Endothelial cell of umbilical vein (primary cell): ENCODE results near the gene TTC3.

Experiments
- CTCF ChIP-seq, 2 donors: IDR thresholded peaks; 1 replicate in 1 of 2; 2 replicates in 1 of 2; pipeline ENCODE4 v1.5.1; 2011; ENCODE audit warnings: low read length in 2 of 2, mild to moderate bottlenecking in 2 of 2, moderate library complexity in 2 of 2, control low read depth in 1 of 2, inconsistent platforms in 1 of 2, low read depth in 1 of 2; ENCODE audit not compliant: insufficient read depth in 1 of 2; ENCODE audit errors: extremely low read depth in 1 of 2
- EZH2 ChIP-seq: IDR thresholded peaks from 2 replicates; pipeline ENCODE4 v1.6.1; 2012; ENCODE audit warnings: borderline replicate concordance, low read depth, mild to moderate bottlenecking, moderate library complexity, low read length, inconsistent platforms; ENCODE audit not compliant: severe bottlenecking
- JUN ChIP-seq: IDR thresholded peaks from 2 replicates; pipeline ENCODE4 v1.6.1; 2011; ENCODE audit warnings: borderline replicate concordance, low read depth; ENCODE audit not compliant: insufficient read length, insufficient read depth
- MYC ChIP-seq: IDR thresholded peaks from one replicate; pipeline ENCODE4 v1.6.1; 2011; ENCODE audit warnings: mild to moderate bottlenecking, low read depth, low read length
- POLR2A ChIP-seq: IDR thresholded peaks from 2 replicates; pipeline ENCODE4 v1.6.1; 2012; ENCODE audit warnings: low read depth, mild to moderate bottlenecking, control low read depth, low read length
- POLR2AphosphoS5 ChIP-seq: IDR thresholded peaks from 2 replicates; pipeline ENCODE4 v1.6.1; 2012; ENCODE audit warnings: low read depth, mild to moderate bottlenecking, control low read depth, low read length, moderate library complexity; ENCODE audit not compliant: insufficient read depth
- TF ChIP-seq, protein P1 (sequence below): IDR thresholded peaks from 2 replicates; pipeline ENCODE4 v1.6.1; 2011; ENCODE audit not compliant: insufficient read depth, insufficient read length

DNA sequence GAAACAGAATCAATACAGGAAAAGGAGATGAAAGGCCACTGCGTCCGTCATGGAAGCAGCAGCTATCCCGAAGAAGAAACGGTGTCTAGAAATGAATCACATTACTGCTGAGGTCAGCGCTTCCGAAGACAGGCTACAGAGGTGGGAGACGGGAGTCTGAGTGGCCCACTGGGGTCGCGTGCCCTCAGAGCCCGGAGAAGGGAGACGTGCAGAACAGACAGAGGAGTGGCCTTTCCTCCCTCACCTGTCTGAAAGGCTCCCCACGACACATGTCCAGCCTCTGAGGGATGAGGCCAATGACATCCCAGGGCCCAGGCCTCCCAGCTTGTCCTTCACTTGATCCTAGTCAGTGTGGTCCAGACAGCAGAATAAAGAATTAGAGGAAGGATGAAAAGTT, 158.2 kb downstream of the TTC3 start:
- TF ChIP-seq, protein P1, sequence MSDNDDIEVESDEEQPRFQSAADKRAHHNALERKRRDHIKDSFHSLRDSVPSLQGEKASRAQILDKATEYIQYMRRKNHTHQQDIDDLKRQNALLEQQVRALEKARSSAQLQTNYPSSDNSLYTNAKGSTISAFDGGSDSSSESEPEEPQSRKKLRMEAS, result no peak
- TF ChIP-seq POLR2AphosphoS5, result no peak
- TF ChIP-seq CTCF (IDR thresholded peaks at IDR 0.05; ENCODE audit: extremely low read depth in 1 of 2, insufficient read depth in 1 of 2, low read depth in 1 of 2, low read length in 2 of 2), result no peak
- TF ChIP-seq JUN, result no peak
- TF ChIP-seq EZH2, result no peak
- no peak for TF ChIP-seq POLR2A
- TF ChIP-seq MYC, result no peak
